SW 1271 (cell line): ENCODE data around the gene KRT20.

ENCODE experiments used
- DNase-seq, 2 experiments: peaks; one replicate each; lab custom pipeline; 2025; lab: John Stamatoyannopoulos, UW

KRT20 gene

DNA sequence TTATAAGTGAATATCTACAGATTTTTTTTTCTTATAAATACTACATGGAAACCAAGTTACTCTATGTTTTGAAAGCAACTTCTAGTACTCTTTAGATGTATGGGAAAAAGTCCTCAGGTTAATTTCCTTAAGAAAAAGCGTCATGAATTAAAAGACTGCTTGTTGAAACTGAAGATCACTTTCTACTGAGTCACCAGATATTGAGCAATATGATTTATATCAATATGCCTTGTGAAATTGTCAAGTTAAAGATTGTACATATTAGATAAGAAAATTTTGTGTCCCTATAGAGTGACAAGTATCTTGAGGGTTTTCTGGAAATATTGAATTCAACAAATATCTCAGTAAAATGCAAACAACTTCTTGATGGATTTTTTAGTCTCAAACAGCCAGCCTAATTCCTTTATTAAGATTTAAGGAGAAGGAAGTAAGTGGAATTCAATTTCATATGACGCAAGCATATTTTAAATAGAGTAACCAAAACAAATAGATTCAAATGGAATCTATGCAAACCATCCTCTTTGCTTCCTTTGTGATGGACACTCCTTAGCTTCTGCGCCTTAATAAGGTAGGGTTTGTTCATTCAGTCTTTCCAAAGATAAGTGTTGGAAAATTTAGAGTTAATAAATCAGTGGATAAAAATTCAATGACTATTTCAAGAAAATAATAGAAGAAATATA lies 34.6 kb downstream of the KRT20 start:
- no peak for DNase-seq

DNA sequence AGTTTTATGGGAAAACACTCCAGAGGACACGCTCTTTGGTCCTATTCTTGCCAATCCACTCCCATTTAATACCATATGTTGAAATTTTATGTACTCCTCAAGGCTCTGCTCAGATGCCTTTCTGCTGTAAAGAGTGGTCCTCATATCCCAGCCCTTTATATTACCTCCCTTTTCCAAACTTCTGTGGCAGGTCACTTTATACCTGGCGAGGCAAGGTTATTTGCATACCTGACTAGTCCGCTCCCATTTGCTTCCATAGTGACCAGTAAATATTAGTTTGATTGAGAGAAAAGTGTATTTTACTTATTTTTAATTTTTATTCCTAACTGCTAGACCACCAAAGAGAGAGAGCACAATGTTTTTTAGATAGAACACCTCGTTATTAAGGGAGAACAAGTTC lies 35.3 kb downstream of the KRT20 start:
- no peak for DNase-seq

DNA sequence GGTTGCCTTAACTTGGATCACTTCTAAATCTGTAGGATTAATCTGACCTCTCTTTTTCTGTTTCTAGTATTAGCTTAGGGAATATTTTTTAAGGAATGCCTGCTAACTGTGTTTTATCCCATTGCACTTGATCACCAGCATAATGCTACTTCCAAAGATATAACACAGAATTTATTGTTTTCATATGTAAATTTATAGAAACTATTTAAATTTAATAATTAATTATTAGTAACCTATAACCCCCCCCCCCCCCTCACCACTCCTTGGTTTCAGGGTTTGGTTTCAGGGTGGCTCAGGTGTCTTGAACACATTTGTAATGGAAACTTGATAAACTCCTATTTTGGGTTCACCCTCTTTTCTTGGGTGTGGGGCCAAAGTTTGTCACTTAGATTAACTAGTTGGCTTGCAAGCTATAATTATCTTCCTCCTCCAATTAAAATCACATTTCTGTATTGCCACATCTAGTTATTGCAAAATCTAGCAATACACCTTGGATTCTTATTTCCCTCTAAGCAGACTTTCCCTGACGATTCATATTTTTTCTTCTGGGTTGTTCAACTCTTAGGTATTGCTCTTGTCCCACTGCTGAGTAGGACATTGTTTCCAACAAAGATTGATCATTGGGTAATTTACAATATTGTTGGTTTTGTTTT lies 36.3 kb downstream of the KRT20 start:
- DNase-seq = no peak

DNA sequence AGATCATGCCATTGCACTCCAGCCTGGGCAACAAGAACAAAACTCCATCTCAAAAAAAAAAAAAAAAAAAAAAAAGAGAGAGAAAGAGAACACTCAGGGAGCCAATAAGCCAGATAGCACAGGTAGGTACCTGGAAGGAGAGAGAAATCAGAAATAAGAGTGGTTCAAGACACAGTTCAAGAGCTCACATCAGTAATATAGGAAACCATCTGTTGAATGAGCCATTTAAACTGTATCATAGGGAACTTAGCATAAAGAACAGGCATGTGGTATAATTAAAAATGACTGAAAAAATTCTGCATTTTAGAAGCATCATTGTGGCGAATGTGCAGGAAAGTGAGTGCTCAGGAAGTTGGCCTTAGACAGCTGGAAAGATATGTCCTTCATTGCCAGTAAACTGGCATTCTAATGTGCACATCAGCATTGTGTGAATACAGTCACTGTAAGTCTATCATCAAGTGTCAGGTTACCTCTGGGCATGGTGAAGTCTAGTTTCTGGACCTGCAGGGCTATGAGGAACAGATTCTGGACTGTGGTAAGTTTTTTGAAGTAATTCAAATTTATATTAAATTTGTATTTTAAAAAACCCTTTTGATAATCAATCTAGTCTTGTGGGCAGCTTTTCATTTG lies 38.4 kb downstream of the KRT20 start:
- DNase-seq = no peak

DNA sequence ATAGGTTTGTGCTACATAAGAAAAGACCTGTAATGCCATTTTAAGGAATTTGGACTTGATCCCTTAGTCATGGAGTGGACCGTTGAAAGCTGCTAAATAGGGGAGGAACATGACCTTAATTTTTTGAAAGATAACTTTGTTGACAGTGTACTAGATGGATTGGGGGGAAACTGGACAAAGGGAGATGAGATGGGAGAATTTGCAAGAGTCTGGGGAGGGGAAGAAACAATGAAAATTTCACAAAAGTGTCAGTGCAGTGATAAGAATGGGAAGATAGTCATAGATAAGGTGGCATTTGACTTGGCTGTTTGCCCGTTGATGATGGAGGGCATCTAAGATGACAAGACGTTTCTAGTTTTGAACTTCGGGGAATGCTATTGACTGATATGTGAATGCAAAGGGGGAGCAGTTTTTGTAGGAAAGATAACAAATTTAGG lies 40.4 kb downstream of the KRT20 start:
- DNase-seq = no peak

DNA sequence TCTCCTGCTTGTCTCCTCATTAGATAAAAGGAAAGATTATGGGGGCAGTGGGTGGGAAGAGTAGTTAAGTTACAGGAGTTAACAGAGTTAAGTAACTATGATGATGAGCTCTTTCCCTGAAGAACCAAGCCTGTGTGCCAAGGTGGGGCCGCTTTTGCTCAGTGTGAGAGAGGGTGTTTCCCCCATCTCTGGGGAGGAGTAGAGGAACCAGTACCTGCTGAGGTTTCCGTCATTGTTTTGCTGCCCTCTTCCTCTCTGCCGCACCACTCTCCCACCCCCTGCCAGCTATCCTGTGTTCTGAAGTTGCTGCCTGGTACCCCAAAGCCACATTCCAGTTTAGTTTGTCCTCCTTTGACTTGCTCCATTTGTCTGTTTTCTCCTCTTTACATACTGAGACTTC lies 41.8 kb downstream of the KRT20 start:
- DNase-seq = no peak

DNA sequence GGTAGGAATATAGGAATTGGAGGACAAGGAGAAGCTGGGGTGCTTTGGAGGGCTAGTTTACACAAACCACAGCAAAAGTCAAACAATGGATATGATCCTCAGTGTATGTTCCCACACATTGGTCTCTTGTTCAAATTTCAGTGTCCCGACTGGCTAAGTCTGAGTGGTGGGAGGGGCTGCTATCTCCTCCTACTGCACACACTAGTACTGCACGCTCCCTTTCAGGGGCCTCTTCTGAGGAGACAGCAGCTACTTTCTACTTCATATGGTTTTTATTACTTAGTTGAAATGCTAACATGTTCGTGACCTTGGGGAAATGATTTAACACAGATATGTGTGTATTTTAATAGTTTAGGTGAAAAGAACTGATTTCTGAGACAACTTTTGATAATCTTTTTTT lies 43.8 kb downstream of the KRT20 start:
- DNase-seq = no peak

DNA sequence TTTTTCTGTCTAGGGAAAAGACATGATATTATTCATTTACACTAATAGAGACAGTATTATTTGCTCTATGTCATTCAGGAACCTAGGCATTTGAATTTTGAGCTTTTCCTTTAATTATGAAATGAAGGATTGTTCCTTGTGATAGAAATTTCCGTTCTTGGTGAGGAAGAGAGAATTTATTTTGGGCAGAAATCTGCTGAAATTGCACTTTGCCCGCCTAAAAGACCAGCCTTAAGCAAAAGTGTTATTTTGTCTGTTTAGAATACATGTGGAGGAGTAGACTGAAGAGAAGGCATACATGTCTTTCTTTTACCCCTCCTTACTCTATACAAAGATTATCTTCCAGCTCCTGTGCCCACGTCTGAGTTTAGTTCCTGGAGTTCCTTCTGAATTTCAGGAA lies 45.8 kb downstream of the KRT20 start:
- no peak for DNase-seq

DNA sequence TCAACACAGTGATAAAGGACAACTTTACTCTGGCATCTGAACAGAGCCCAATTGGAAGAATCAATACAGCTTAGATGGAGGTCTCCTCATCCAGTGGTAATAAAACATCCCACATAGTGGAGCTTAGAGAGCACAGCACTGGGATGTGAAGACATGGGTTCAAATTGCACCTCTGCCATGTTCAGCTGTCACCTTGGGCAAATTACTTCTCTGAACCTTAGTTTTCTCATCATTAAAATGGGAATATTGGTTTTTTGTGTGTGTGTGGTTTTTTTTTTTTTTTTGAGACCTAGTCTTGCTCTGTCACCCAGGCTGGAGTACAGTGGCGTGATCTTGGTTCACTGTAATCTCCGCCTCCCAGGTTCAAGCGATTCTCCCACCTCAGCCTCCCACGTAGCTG lies 49.0 kb downstream of the KRT20 start:
- no peak for DNase-seq

DNA sequence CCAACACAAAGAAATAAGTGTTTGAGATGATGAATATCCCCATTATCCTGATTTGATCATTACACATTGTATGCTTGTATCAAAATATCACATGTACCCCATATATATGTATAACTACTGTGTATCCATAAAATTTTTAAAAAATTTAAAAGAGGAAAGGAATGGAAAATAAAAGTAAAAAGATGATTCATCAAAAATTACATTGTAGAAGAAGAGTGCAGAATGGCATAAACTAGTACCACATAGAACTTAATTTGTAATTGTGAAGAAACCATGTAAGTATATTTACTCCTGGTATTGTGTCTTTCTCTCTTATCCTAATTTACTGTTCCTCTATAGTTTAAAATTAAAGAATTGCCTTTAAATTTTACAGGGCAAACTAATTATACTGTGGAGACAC lies 51.2 kb downstream of the KRT20 start:
- no peak for DNase-seq

DNA sequence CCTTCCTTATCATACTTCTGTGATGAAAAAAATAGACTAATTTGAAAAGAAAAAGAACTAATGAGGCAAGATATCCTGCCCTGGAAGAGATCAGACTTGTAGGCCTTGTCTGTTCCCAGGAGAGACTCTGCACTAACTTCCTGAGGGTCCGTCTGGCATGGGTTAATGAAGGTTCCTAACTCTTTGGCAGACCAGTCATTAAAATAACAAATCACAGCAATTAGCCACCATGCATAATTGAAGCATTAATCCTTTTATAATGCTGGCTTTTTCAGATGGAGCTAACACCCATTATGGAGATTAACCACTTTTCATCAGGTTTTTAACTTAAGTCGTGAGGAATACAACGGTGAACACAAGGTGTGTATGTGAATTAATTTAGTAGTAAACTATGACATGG lies 52.2 kb downstream of the KRT20 start:
- DNase-seq = no peak

DNA sequence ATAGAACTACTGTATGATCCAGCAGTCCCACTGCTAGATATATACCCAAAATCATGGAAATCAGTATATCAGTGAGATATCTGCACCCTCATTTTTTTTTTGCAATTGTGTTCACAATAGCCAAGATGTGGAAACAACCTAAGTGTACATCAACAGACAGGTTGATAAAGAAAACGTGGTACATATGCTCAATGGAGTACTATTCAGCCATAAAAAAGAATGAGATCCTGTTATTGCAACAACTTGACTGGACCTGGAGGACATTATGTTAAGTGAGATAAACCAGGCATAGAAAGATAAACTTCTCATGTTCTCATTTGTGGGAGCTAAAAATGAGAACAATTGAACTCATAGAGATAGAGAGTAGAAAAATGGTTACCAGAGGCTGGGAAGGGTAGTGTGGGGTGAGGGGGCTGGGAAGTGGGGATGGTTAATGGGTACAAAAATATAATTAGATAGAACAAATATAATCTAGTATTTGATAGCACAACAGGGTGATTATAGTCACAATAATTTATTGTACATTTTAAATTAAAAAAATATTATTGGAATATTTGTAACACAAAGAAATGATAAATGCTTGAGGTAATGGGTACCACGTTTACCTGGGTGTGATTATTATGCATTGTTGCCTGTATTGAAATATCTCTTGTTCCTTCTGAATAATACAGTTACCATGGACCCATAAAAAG lies 54.8 kb downstream of the KRT20 start:
- DNase-seq = no peak

DNA sequence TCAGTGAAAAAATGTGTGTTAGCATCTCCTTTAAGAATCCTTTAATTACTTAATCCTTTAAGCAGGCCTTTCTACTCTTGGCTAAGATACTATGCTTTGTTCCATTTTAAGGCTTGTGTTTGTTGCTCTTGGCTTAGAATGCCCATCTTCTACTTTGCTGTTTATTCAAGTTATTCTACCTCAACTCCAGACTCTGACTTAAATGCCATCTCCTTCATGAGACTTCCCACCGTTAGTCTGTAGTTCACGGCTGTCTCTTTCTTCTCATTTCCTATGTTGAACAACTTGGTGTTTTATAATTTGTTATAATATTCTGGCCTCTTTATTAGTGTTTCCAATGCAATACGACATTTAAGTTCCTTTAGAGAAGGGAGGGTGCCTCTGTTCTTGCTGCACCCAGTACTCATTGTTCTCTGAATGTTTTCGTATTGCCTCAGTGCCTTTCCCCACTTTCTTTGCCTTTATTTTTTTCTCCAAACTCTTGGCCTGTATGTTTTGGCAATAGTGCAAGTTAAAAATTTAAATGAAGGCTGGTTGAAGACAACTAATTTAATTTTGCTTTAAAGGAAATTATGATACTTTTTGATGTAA lies 56.5 kb downstream of the KRT20 start:
- DNase-seq = no peak

DNA sequence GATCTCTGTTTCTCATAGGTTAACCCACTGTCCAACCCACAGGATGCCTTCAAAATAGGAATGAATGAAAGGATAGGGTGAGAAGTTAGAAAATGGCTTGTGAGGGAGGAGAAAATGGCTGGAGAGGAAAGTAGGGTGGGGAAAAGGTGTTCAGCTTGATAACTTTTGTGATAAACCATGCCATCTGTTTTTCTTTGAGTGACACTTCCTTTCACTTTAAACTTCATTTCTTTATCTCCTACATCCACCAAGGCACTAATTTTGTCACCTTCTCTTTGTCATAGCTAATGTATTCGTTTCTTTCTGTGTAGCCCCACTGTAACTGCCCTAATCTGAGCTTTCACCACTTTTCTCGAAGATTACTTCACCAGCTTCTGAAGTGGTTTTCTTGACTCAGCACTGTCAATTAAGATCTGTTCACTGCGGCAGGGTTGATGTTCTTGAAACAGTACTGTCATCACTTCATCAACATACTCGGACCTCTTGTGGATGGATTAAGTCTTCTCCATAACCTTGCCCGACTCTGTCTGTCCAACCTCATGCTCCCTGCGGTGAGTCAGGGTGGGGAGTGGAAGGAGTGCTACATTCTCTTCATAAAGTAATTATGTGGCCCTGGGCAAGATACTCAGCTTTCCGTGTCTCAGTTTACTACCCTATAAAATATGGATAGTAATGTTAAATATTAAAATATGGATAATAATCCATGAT lies 57.1 kb downstream of the KRT20 start:
- no peak for DNase-seq
